Upper lobe of left lung (tissue), 4 donors: ENCODE measurements around the gene SLC4A3.

Source experiments
- CTCF ChIP-seq, 6 experiments: fragments of 450-650 bp in 4 of 6; fragments of 200-600 bp in 2 of 6; sonication (generic) in 2 of 6; IDR thresholded peaks; one replicate each; pipeline ENCODE4 v1.5.1; 2016 to 2019; ENCODE audit warnings: antibody characterized with exemption in 6 of 6
- POLR2A ChIP-seq, 4 donors: fragments of 450-650 bp; IDR thresholded peaks; one replicate each; pipeline ENCODE4 v1.5.1; 2016 to 2017; ENCODE audit warnings: antibody characterized with exemption in 4 of 4, mild to moderate bottlenecking in 2 of 4

- TF ChIP-seq POLR2A (IDR thresholded peaks at IDR 0.05) (no peak), CTCF (IDR thresholded peaks at IDR 0.05) (no peak)
Measured at GRCh38 chr2:219644801-219645480, 17.5 kb downstream of the SLC4A3 start.
